ENCODE measurements around the gene MYCBP.
"Not testable (repeated sequence)": the region's sequence is repeated elsewhere in the genome, so short reads cannot be mapped to it uniquely, and the experiment has no call there.

MYCBP gene, protein sequence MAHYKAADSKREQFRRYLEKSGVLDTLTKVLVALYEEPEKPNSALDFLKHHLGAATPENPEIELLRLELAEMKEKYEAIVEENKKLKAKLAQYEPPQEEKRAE

DNA sequence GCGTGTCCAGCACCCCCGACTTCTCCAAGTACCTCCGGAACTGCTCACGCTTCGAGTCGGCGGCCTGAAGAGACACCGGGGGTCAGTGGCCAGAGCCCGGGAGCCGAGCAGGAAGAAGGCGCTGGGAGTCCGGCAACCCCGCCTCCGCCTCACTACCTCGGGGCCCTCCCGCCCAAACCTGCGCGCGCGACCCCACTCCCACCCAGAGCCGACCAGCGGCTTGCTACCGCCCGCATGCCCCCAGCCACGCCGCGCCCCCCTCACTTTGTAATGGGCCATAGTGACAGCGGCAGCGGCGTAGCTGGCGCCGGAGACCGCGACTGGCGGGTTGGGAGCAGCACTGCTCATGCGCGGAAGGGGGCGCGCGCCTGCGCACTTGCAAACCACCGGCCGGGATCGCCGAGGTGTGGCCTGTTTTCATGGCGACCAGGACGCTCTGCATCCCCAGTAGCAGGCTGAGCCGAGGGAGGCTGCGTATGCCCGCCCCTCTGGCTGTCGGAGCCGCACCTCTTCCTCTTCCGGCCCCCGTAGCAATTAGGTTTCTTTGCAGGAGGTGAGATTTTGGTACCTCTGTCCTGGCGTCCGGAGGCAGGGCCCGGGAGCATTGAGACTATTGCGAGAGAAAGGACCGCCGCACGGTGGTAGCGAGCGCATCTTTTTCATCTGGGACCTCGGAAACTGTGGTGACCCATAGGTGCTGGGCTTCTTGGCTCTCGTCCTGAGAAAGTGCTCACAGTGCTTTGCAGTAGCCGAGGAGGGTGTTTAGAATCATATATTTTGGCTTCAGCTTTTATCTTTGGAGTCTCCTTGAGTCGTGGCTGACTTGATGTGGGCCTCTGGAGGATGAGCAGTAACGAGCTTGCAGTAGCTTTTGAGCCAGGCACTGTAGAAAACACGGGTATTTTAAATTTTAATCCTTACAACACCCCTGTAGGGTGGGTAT is at the start of gene MYCBP:
TSS of gene MYCBP (minus strand) at position 322 of the 943 bp plus-strand sequence. CDS start at position 279, 43 bp downstream.
- peak; percentile 95 for DNase-seq

DNA sequence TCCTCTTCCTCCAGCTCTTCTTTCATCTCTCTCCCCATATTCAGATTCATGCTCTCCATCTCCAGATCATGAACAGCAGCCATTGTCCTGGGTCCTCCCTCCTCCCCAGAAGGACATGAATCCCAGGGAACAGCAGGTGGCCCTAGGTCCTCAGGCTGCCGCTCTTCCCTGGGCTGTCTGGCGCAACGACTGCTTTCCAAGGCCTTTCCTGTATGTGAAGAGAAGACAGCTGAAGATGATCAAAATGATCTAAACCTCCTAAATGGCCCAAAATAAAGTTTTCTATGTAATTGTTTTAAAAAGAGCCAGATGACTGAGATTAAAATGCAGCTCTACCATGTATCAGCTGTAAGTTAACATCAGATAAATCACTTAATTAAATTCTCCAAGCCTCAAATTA is 46.0 kb upstream of the MYCBP start:
- DNase-seq = no peak

DNA sequence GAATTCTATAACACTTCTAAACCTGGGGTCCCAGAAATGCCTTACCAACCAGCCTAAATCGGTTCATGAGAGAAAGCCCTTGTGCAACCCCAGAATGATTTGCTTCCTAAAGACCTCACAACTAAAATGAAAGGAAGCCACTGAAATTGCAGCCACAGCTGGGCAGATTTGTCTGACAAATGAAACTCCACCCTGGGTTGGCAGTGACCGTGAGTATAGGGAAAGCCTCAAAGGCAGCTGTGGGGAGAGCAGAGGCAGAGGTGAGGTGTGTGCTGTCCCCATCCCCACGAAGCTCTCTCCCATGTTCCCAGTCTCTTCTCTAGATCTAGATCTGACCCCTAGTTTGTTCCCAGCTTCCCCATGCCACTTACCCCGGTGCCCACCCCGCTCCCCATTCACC is 45.4 kb upstream of the MYCBP start:
- no peak for DNase-seq

DNA sequence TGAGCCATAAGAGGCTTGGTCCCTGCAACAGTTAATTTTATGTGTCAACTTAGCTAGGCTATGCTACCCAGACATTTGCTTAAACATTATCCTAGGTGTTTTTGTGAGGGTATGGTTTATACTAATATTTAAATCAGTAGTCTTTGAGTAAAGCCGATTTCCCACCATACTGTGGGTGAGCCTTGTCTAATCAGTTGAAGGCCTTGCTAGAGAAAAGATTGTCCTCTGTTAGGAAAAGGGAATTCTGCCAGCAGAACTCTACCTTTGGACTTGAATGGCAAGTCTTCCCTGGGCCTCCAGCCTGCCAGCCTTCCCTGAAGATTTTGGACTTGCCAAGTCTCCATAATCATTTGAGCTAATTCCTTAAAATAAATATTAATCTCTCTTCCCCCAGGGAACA is 44.6 kb upstream of the MYCBP start:
- DNase-seq = no peak

DNA sequence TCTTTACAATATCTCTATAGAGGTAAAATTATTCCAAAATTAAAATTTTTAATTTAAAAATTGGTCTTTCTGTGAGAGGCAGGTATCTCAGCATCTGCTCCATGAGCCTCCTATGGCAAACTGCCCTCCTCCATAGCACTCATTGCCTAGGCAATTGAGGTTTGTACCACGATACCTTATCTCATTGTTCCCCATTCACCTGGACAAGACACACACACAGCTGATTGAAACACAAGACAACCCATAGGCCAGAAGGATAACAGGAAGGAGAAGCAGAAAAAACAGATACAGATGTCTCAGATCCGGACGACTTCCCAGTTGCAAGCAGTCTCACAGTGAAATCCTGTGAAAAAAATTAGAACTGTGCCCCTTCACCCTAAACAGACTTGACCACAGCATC is 44.2 kb upstream of the MYCBP start:
- peak; percentile 33 for DNase-seq

DNA sequence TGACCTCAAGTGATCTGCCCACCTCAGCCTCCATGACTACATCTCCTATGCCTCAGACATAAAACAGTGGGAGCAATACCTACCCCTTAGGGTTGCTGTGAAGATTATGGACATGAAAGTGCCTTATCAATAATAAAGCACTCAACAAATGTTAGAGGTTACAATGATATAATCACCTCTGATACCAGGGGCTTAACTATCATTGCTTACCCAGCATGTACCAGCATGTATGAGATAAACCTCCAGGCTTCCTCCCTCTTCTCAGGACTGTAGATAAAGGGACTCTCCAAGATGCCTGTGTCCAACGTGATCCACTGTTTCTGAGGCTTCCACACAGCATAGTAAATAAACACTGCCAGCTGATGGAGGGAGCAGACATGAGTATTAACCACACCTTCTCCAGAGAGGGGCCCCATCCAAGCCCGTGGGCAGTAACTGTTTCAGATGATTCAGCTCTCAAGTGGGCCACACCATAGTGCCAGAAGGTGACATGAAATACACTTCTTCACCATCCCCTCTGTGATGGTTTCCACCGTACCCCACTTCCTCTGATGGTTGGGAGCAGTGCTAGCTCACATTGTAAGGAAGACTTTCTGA is 42.3 kb upstream of the MYCBP start:
- DNase-seq = peak; percentile 98

DNA sequence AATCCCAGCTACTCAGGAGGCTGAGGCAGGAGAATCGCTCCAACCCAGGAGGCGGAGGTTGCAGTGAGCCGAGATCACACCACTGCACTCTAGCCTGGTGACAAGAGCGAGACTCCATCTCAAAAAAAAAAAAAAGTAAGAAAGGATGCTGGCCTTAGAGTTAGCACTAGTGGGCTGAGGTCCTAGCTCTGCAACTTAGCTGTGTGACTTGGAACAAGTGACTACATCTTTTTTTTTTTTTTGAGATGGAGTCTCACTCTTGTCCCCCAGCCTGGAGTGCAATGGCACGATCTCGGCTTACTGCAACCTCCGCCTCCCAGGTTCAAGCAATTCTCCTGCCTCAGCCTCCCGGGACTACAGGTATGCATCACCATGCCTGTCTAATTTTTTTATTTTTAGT is 41.8 kb upstream of the MYCBP start:
- not testable (repeated sequence) for DNase-seq

DNA sequence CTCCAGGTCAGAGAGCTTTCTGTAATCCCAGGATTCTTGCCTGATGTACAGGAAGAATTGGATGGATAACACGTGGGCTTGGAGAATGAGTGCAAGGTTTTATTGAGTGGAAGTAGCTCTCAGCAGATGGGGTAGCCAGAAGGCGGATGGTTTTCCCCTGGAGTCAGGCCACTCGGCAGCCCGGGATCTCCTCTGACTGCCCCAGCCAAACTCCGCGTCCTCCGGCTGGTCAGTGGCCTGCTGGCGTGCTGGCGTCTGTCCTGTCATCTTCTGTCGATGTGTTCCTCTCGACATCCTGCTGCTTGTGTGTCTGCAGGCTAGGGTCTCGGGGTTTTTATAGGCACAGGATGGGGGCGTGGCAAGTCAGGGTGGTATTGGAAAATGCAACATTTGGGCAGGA is 35.7 kb upstream of the MYCBP start:
- no peak for DNase-seq

DNA sequence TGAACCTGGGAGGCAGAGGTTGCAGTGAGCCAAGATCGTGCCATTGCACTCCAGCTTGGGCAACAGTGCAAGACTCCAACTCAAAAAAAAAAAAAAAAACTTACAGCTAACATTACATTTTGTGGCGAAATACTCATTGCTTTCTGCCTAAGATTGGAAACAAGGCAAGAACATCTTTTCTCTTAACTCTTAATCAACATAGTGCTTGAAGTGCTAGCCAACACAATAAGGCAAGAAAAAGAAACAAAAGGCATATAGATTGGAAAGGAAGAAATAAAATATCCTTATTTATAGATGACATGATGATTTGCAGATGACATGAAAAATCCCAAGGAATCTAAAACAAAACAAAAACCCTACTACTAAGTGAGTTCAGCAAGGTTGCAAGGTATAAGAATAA is 32.8 kb upstream of the MYCBP start:
- DNase-seq = no peak

DNA sequence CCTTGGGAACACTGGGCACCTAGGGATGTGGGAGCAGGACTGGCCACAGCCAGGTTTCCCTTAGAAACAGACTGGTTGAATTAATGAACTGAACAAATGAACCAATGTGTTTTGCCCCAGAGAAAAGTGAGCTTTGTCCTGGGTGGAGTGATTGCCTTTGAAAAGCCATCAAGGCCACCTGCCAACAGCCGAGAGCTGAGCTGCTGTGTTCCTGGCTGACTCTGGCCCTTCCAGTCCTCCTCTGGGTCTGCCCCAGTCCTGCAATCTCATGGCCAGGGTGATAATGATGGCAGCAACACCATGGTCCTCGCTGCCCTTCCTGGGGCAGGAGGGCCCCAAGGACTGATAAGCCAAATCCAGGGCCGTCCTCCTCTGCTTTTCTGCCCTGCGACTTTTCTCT is 26.4 kb upstream of the MYCBP start:
- DNase-seq = no peak

DNA sequence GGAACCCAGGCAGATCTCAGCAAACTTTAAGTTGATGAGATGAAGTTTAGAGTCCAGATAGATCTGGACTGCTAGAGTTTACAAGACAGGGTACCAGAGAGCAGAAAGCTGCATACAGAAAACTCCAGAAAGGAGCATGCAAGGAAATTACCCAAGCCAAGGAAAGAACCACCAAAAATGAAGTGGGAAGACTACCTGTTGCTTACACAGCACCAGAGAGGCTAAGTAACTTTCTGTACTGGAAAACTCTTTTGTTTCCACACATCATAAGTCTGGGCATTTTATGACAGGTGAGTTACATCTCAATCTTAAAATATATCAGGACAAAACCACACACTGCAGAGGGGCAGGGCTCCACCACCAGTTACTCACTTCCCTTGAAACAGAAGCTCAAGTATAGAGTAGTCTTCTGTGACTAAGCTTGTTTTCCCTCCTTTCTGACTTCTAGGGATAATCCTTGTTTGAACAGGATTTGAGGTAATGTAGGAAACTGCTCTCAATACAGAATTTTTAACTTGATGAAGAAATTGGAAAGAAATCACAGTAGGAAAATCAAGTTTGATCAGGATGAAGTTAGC is 25.6 kb upstream of the MYCBP start:
- no peak for DNase-seq

DNA sequence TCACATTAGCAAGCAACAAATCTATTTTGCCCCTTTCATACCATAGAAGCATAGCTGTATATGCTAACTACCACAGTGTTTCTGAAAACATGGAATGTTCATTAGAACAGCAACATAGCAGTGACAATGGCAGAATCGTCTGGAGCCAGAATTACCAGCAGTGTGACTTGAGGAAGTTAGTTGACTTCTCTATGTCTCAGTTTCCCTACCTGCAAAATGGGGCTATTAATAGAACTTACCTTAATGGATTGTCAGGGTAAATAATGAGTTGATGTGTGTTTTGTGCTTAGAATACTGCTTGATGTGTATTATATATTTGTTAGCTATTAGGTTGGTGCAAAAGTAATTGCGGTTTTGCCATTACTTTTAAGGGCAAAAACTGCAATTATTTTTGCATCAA is 23.0 kb upstream of the MYCBP start:
- no peak for DNase-seq

DNA sequence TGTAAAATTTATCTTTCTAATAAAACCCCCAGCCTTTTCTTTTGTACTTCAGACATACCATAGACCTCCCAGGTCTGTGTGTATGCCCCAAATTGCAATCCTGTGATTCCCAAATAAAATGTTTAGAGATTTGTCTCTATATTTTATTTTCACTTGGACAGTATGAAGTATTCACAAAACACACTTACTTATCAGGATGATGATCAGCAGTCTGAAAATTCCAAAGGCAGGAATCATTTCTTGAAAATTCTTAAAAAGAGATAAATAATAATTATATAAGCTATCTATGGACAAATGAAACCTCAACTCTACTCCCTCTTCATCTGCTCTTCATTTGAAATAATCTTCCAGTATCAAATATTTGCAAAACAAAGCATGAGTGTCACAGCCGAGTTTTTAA is 19.8 kb upstream of the MYCBP start:
- no peak for DNase-seq

DNA sequence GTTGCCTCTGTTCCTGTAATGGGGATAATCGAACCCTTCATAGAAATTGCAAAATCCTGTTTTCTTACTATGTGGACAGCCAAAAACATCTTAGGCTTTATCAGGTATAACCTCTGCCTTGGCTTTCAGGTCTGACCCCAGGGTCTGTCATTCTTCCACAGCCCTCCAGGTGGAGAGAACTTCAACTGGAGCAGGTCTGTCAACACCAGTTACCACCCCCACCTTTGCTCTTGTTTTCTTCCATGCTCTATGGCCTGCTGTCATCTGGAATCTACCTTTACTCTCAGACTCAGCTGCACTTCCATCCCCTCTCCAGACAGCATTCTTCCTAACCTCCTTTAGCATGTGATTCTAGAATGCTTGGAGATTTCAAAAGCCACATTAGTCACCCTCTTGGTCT is 18.6 kb upstream of the MYCBP start:
- DNase-seq = peak; percentile 13

DNA sequence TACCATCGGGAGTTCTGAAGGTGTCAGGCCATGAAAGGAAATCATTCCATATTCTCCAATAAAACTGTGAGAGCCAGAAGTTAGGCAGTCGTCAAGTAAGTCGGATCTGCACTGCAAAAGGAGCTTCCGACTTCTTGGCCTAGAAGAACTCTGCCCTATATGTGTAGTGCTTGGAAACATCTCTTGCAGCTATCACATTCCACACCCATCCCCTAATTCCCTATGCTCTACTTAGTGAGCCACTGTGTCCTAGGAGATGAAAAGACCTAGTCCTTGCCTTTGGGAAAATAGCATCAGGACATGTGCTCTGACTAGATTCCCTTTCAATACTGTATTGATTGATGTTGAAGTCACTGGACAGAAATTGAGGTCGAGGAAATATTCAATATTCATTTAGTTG is 16.4 kb upstream of the MYCBP start:
- DNase-seq = no peak

DNA sequence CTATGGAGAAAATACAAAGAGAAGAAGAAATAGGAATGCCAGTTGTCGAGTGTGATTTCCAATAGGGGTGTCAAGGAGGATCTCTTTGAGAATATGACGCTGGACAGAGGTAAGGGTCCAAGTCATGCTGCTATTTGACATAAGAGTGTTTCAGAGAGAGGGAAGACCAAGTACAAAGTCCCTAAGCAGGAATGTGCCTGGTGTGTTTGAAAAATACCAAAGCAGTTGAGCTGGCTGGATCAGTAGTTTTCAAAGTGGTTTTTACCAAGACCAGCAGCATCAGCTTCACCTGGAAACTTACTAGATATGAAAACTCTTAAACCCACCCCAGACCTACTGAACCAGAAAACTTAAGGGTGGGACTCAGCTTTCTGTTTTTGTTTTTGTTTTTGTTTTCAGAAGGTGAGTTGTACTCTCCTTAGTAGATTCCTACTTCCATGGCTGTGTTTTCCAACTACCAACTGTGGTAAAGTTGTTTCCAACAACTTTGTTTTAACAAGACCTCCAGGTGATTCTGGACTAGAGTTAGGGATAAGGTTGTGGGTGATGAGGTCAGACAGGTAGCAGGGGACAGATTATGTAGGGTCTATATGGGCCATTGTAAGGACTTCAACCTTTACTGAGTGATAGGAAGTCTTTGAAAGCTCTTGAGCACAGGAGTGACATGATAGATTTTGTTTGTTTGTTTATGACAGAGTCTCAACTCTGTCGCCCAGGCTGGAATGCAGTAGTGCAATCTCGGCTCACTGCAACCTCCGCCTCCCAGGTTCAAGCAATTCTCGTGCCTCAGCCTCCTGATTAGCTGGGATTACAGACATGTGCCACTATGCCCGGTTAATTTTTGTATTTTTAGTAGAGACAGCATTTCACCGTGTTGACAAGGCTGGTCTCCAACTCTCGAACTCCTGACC is 15.5 kb upstream of the MYCBP start:
- DNase-seq = no peak

DNA sequence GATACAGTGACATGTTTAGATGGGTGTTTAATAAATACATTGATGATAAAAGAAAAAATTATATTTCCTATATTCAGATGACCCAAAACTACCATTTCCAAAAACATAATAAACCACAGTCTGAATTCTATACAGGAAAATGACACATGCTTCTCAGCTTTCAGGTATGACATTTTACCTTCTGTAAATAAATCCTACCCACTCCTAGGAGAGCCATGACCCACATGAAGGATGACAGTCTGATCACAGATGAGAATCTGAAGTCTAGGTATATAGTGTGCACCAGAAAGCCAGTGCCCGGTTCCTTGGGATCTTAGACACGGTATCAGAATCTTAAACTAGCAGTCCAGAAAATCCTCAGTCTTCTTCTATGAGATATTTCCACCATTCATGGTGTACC is 11.9 kb upstream of the MYCBP start:
- DNase-seq = no peak

DNA sequence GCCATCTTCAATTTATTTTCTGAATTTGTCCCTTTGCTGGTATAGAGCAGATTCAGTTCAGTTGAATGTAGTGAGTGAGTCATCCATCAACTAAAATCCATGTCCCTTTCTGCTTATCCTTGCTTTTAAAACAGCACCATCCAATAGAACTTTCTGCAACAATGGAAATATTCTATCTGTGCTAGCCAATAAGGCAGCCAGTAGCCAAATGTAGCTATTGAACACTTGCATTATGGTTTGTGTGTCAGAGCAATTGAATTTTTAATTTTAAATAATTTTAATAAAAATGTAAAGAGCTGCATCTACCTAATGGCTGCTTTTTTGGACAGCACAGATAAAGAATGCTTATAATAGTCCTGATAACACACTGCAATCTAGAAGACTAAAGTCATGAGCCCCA is 8.3 kb upstream of the MYCBP start, which contains the start of gene GJA9:
TSS of gene GJA9 (minus strand) at position 101 of the 400 bp plus-strand sequence. CDS start 5,489 bp downstream, outside the sequence.
- no peak for DNase-seq

DNA sequence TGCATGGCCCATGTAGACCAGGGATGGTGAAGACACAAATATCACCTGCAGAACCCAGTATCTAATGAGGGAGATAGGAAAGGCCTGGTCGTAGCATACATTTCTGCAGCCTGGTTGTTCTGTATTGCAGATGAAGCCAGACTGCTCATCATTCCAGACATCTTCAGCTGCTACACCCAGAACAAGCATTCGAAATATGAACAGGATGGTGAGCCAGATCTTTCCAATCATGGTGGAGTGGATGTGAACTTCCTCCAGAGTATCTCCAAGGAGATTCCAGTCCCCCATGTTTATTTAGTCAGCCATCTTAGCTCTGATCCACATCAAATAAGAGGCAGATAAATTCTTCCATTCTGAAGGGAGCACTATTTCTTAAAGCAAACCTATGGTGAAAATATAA is 2.7 kb upstream of the MYCBP start:
- DNase-seq = no peak

DNA sequence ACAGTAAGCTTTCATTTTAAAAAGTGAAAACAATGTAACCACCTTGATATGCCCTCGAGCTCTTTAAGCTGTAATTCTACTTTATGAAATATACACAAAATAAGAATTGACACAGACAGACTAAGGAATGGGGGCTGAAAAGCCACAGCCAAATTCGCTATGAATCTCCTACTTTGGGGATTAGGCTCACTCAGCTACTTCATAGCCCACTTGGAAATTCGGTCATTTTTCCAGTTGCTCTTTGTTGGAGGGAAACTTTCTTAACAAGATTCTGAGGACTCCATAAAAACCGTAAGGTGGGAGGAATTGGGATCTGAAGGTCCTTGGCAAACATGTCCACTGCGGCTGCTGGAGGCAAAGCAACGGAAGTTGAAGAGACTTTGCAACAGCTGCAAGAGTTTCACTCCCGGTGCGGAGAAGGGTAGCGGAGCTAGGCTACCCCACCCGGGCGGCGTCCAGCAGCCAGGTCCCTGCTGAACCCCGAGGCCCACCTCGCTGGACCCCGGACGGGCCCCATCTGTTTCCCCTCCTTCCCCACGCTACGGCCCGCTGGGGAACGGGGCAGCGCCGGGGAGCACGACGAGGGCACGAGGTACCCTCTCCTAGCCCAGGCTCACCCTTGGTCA is 634 bp downstream of the MYCBP start:
- peak; percentile 22 for DNase-seq

DNA sequence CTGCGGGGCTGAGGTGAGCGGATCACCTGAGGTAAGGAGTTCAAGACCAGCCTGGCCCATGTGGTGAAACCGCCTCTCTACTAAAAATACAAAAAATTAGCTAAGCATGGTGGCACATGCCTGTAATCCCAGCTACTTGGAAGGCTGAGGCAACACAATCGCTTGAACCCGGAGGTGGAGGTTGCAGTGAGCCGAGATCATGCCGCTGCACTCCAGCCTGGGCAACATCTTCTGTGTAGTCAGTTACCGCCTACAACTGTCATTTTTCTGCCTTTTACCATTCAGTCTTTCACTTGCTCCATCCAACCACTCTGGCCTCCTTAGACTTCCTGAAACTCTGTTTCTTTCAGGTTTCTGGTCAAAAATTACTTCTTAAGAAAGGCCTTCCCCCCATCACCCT is 2.2 kb downstream of the MYCBP start:
- DNase-seq = no peak

DNA sequence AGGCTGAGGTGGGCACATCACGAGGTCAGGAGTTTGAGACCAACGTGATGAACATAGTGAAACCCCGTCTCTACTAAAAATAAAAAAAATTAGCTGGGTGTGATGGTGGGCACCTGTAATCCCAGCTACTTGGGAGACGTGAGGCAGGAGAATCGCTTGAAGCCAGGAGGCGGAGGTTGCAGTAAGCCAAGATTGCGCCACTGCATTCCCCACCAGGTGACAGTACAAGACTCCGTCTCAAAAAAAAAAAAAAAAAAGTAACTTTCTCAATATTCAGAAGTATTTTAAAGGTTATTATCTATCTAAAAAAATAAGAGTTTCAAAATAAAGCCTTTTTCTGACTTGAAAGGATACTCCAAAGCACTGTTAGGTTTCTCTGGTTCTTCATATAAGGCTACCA is 5.9 kb downstream of the MYCBP start:
- DNase-seq = no peak

Measured in hematopoietic multipotent progenitor cell treated with erythropoietin and hydrocortisone succinate and interleukin-3 and kit ligand, for 8 days (in vitro differentiated cells).